ENCODE measurements around the gene TUBA4A.

DNA sequence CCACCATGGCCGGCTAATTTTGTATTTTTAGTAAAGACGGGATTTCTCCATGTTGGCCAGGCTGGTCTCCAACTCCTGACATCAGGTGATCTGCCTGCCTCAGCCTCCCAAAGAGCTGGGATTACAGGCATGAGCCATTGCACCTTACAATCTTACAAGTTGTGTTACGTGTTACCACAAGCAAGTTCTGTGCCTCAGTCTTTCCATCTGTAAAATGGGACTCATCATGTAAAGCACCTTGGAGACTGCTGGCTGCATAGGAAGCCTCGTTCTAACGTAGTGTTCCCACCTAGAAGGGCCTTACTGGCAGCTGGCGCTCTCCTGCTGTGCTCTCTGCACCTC is 35.4 kb upstream of the TUBA4A start:
- TF ChIP-seq, protein P1, sequence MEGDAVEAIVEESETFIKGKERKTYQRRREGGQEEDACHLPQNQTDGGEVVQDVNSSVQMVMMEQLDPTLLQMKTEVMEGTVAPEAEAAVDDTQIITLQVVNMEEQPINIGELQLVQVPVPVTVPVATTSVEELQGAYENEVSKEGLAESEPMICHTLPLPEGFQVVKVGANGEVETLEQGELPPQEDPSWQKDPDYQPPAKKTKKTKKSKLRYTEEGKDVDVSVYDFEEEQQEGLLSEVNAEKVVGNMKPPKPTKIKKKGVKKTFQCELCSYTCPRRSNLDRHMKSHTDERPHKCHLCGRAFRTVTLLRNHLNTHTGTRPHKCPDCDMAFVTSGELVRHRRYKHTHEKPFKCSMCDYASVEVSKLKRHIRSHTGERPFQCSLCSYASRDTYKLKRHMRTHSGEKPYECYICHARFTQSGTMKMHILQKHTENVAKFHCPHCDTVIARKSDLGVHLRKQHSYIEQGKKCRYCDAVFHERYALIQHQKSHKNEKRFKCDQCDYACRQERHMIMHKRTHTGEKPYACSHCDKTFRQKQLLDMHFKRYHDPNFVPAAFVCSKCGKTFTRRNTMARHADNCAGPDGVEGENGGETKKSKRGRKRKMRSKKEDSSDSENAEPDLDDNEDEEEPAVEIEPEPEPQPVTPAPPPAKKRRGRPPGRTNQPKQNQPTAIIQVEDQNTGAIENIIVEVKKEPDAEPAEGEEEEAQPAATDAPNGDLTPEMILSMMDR (optimal IDR thresholded peaks at IDR 0.05 in 1 of 3, IDR thresholded peaks at IDR 0.05 in 1 of 3, conservative IDR thresholded peaks at IDR 0.05 in 1 of 3; ENCODE audit: extremely low read depth in 1 of 3, insufficient read depth in 2 of 3, low read length in 3 of 3), result no peak
- TF ChIP-seq EZH2 (IDR thresholded peaks at IDR 0.05; ENCODE audit: low read length), result no peak

Measured in keratinocyte (primary cell).